GM21381 (cell line): ENCODE data around the gene ANTKMT.

Experiments
- ATAC-seq: cut with Tn5 transposase; IDR thresholded peaks from one replicate; pipeline ENCODE4 v1.9.1; 2021; ENCODE audit warnings: mild to moderate bottlenecking, moderate library complexity; ENCODE audit not compliant: unreplicated experiment

ANTKMT gene

DNA sequence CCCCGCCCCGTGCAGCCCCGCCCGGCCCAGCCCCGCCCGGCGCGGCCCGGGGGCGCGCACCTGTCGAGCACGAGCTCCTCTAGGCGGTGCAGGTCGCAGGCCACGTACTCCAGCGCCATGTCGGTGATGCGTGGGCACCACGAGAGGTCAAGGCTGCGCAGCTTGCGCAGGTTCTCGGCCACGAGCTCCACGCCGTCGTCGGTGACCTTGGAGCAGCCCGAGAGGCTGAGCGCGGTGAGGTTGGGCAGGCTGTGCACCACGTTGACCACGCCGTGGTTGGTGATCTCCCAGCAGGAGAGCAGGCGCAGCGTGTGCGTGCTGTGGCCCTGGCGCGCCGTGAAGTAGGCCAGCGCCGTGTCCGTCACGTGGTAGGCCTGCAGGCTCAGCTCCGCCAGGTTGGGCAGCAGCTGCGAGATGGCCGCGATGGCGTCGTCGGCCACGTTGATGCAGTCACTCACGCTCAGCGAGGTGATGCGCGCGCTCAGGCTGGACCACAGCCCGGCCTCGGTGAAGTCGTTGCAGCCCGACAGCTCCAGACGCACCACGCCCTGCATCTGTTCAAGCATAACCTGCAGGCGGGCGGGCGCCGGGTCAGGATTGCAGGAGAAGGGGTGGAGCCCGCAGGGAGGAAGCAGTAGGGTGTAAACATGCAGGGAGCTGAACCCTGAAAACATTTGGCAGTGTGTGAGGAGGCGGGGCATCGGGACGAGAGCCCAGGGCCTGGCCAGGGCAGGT is 25.4 kb upstream of the ANTKMT start:
- no peak for ATAC-seq

- no peak for ATAC-seq
These were observed 21.9 kb upstream of the ANTKMT start for GRCh38 chr16:698911-699671.

DNA sequence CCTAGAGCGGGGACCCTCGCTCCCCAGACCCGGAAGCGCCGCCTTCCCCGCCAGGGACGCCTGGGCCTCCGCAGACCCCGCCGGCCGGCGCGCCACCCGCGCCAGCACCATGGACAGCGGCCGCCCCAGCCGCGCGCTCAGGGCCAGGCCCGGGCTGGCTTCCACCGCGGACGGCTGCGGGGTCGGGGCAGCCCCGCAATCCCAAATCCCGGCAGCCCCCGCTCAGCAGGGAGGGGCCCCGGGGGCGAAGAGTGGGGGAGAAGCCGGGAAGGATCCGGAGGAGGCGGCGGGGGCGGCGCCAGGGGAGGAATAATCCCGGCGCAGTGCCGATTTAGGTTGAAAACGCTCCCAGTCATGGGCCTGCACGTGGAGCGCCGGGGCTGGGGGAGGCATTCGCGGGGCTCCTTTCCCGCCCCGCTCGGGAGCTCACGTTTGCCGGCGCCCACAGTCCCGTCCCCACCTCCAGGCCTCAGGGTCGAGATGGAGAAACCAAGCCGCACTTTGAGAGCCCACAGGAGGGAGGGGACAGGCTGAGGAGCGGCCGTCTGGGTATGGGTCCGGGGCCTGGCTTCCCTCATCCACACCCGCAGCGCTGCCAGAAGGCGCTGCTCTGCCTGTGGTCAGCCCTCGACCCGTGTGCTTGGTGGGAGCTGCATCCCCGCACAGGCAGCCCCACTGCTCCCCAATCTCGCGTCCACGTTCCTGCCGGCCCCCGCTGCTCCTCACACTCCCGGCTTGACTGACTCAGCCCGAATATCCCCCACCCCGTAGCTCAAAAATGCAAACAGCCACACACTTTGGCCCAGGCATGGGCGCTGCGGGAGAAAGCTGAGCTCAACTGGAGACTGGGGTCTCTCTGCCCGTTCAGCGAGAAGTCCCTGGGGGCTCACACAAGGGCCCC is 20.0 kb upstream of the ANTKMT start:
- ATAC-seq: no peak

GRCh38 chr16:702341-702740 is 18.6 kb upstream of the ANTKMT start:
- ATAC-seq: no peak

- no peak for ATAC-seq
These were observed 17.5 kb upstream of the ANTKMT start for GRCh38 chr16:703406-703805.

DNA sequence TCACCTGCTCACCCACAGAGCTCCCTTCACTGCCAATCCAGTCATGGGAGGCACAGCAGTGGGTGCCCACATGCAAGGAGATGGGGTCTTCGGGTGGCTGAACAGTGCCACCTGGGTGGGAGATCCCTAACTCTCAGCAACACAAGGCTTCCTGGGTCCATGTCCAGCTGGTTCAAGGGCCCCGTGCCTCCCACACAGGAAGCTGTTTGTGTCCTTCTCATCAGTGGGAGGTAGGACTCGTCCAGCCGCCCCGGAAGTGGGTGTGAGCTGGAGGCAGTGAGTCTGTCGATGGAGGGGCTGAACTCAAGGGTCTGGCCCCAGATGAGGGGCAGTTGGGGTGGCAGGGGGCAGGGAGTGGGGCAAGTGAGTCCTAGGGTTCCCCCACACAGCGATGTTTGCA is 16.9 kb upstream of the ANTKMT start:
- no peak for ATAC-seq

GRCh38 chr16:704552-705380 is 16.2 kb upstream of the ANTKMT start:
- no peak for ATAC-seq

DNA sequence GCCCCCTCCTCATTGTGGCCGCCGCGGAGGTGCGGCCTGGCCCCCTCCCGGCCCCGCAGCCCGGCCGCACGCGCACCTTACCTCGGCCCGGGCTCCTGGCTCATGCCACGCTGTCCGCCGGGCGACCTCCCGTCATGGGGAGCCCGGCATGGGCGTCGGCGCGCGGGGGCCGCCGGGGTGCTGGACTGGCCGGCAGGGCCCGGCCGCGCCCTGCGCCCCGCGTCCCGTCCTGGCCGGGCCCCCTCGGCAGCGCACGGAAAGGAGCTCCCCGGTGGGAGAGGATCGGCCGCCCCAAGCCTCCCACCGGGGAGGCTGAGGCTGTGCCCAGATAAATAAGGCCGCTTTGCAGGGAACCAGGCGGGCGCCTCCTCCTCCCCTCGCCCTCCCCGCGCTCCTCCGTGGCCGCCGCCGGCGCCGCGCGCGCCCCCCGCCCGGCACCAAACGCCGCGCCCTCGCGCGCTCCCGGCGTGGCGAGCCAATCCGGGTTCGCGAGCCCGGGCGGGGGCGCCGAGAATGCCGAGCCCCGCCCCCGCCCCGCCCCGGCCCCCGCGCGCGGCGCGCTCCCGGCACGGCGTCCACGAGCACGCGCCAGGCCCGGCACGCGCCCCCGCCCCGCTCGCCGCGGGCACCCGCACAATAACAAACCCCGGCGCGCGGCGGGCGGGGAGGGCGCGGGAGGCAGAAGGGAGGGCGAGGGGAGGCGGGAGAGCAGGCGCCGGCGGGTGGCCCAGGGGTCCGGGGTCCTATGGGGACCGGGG is 15.3 kb upstream of the ANTKMT start, which contains the start of gene FBXL16:
FBXL16 (minus strand) TSS at position 371 of the 758 bp plus-strand sequence. CDS start 8,396 bp downstream, outside the sequence.
- no peak for ATAC-seq

GRCh38 chr16:706189-707061 is 14.5 kb upstream of the ANTKMT start:
- ATAC-seq: no peak

GRCh38 chr16:707062-707538 is 13.8 kb upstream of the ANTKMT start:
- ATAC-seq: no peak

GRCh38 chr16:708019-708418 is 12.9 kb upstream of the ANTKMT start:
- ATAC-seq: no peak

DNA sequence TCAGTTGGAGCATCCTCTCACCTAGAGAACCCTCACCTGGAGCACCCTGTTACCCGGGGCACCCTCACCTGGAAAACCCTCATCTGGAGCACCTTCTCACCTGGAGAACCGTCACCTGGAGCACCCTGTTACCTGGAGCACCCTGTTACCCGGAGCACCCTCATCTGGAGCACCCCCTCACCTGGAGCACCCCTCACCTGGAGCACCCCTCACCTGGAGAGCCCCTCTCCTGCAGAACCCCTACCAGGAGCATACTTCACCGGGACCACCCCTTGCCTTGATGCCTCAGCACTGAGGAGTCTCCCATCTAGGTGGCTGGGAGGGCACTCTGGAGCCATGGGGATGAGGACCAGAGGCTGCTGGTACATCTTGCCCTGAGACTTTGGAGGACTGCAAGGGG is 12.0 kb upstream of the ANTKMT start:
- ATAC-seq: no peak

DNA sequence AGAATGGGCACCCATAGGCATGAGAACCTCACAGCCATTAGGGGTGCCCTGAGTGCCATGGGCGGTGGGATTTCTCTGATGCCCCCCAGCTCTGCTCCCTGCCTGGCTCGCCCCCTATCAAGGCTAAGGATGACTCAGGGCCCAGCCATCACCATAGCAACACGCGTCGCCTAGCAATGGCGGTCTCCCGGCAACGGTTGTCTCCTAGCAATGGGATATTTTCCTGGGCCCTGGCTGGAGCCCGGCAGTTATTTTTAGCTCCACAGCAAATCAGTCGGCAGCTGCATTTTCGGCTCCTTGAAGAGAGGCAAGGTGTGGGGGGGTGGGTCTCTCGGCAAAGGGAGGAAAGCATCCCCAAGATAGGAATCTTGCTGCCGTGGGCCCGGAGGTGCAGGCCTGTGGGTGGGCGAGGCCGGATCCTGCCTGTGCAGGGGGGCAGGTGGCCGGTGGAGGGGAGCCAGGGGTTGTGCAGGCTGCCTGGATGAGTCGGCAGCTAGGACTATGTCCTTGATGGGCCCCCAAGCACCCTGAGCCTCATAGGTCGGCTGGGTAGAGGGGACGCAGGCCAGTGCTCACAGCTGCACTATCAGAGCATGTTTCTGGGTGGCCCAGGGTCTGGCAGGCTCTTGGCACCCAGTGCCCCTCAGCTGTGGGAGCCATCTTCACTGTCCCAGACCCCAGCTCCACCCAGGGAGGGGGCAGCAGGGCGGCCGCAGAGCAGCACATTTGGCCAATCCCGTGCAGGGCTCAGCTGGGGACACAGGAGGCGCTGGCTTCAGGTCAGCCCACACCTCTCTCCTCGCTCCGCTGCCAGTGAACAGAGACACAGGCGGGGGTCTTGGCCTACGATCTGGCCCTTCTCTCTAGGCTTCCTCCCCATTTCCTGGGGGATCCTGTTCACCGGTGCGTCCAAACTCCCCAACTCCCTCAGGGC is 11.1 kb upstream of the ANTKMT start:
- ATAC-seq: no peak

GRCh38 chr16:710500-711075 is 10.4 kb upstream of the ANTKMT start:
- no peak for ATAC-seq

DNA sequence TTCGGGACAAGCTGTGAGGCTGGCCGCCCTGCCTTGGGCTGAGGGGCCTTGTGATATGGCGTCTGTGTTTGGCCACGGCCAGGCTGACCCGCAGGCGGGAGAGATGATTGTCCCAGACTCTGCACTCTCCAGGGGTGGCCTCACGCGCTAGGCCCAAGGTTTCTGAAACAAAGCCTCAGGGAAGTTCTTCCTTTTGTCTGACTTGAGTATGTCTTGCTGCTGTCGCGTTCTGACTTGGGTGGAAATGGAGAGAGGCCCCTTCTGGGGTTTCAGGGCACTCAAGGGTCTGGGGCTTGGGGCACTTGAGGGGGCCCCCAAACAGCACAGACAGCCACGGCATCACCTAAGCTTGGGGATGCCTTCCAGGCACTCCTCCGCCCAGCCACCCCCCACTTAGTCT is 9.9 kb upstream of the ANTKMT start:
- ATAC-seq: no peak

- ATAC-seq: no peak
These were observed 9.2 kb upstream of the ANTKMT start for GRCh38 chr16:711548-712320.
